HG02623 (cell line): Measurements from ENCODE around the gene SEMA5A.

Source experiments
- ATAC-seq: cut with Tn5 transposase; IDR thresholded peaks from one replicate; pipeline ENCODE4 v1.9.1; 2021; ENCODE audit warnings: moderate library complexity; ENCODE audit not compliant: unreplicated experiment

Gene SEMA5A

GRCh38 chr5:9186069-9186468 is 359.8 kb downstream of the SEMA5A start:
- no peak for ATAC-seq

DNA sequence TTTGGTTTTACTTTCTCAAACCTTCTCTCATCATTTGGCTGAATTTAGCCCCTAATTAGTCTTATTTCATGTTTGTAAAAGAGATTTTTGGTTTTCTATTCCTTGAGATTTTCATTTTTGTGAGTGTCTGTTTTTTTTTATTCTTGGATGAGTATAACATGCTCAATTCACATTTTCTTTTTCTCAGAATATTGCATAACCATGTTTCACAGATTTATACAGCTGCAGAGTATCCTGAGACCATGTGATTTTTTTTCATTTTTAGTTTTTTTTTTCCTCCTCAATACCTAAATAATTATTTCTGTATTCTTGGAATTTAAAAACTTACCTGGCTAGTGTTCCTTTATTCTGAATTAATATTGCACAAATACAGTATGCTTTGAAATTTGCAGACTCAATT is 361.9 kb downstream of the SEMA5A start:
- ATAC-seq = no peak

- no peak for ATAC-seq
Observed at GRCh38 chr5:9182899-9183695, 362.8 kb downstream of the SEMA5A start.

GRCh38 chr5:9176641-9177040 is 369.2 kb downstream of the SEMA5A start:
- no peak for ATAC-seq

- ATAC-seq = no peak
Observed at GRCh38 chr5:9174446-9174845, 371.4 kb downstream of the SEMA5A start.

DNA sequence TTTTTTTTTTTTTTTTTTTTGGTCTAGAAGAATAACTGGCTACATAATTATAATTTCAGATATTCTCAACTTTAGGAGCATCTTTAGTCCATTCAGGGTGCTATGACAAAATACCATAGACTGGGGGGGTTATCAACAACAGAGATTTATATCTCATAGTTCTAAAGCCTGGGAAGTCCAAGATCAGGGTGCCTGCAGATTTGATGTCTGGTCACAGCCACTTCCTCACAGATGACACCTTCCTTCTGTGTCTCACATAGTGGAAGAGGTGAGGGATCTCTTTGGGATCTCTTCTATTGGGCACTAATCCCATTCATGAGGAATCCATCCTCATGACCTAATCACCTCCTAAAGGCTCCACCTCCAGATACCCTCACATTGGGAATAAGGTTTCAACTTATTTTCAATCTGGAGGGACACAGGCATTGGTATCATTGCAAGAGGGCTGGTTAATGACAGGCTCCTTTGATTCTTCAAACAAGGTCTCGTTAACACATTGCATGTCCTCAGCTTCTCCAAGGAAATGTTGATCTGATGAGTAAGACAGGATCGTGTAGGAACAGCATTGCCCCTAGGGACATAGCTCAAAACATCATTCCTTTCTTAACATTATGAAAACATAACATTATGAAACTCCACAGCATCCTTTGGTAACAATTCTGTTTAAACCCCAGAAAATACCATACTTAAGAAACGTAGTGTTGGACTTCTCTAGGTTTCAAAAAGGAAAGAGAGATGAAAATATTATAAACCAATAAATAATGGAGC is 372.4 kb downstream of the SEMA5A start:
- ATAC-seq = no peak

DNA sequence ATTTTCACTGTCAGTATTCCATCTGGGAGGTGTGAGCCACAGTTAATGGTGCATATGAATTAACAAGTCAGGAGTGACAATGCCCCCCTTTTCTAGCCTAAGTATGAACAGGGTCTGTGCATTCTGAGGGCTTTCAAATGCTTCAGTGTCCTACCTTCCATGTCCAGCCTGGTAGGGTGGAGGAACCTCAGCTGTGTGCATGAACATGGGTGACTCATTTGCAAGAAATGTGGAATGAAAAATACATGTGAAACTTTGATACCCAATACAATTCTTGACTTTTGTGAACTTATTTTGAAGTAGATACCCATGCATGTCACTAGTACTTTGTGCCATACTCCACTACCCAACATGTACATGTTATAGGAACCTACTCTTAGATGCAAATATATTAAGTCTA is 375.8 kb downstream of the SEMA5A start:
- no peak for ATAC-seq

GRCh38 chr5:9169557-9169902 is 376.3 kb downstream of the SEMA5A start:
- ATAC-seq = no peak

- no peak for ATAC-seq
Observed at GRCh38 chr5:9168791-9169556, 376.9 kb downstream of the SEMA5A start.

DNA sequence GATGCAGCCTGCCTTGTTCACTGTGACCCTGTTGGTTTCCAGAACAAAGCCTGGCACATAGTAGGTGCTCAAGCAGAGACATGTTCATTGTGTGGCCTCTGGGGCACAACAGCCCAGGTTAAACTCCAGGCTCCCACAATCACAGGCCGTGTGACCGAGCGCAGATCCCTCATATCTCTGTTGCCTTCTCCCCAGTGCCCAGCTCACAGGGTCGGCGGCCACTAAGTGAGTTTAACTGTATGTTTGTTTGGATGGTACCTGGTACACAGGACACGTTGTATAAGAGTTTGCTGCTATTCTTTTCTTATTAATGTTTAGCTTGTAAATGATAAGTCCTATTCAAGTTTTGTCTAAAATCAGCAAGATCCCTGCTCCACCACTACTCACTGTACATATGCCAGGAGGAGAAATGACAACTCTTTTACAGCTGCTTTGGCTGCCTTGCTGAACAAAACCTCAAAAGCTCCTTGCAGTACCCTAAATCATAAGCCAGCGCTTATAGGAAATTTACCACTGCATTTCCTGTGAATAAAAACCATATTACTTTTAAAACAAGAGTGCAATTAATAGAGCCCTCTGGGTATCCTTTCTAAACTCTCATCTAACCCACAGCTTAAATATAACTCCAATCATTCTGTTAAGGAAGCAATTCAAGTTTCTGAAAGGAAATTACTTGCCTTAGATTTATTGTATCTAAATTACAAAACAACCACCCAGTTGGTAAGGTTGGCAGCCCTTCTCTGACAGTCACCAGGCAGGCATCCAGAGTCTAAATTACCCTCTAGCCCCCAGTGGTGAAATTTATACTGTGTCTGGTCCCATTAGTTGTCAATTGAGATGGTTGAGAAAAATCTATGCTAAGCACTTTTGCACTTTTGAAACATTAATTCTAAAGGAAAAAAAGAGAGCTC is 379.4 kb downstream of the SEMA5A start:
- no peak for ATAC-seq

- ATAC-seq = no peak
Observed at GRCh38 chr5:9165546-9165945, 380.3 kb downstream of the SEMA5A start.

- ATAC-seq = no peak
Observed at GRCh38 chr5:9160747-9161146, 385.1 kb downstream of the SEMA5A start.

DNA sequence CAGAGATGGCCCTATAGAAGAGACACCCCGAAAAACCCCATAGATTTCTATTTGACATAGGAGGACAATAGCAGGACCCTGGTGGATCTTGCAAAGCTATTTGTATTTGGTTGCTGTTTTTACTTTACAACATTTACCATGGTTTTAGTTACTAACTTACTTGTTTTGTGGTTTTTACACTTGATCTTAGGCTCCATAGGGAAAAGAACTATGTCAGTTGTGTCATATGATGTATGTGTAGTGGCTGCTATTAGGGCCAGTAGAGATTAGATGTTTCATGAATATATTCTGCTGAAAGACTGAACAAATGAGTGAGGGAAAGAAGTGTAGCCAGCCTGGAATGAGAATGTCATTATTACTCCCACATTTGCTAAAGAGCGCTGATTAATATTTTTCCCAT is 388.1 kb downstream of the SEMA5A start:
- no peak for ATAC-seq

- ATAC-seq = no peak
Observed at GRCh38 chr5:9157020-9157419, 388.9 kb downstream of the SEMA5A start.

- ATAC-seq = no peak
Observed at GRCh38 chr5:9156282-9156681, 389.6 kb downstream of the SEMA5A start.

GRCh38 chr5:9151684-9152427 is 394.0 kb downstream of the SEMA5A start:
- no peak for ATAC-seq

DNA sequence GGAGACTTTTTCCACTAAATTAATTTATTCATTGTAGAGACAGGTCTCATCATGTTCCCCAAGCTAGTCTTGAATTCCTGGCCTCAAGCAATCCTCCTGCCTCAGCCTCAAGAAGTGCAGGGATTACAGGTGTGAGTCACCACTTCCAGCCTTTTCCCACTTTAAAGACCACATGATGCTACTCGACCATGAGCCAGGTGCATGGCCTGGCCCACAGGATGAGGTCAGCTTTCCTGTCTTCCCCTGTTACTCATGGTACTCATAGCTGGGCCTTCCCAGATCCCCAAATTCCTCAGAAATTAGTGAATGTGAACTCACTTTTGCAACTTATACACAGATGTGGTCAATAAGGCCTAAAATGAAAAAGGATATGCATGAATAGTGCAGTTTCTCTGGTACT is 395.9 kb downstream of the SEMA5A start:
- no peak for ATAC-seq

DNA sequence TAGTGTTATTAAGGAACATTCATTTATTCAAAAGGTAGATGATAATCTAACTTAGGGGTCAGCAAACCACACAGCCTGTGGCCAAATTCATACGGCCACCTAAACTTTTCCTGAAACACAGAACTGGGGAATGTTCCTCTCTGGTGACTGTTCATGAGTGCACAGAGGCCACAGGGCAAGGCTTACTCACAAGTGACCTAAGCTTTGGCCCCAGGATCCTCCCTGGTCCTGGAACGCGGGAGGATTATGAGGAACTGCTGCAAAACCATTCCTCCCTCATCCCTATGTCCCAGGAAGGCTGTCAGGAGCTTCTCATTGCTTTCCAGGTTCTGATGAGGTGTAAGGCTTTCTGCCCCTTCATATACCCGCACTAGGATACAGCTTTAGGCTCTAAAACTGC is 397.6 kb downstream of the SEMA5A start:
- no peak for ATAC-seq

DNA sequence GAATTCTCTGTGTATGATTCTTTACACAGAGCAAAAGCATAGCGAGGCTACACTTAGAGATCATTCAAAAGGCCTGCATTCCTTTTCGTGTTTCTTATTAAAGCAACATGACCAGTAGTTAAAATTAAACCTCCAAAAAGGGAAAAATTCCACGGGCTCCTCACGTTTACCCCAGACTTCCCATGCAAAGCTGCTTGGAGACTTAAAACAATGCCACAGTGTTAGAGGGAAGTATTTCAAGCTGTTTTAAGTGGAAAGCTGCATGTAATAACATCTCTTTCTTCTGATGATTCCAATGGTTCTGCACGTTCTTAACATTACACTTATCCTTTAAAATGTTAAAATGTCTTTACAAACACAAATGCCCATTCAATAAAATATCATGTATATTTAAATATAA is 405.2 kb downstream of the SEMA5A start:
- ATAC-seq = no peak

DNA sequence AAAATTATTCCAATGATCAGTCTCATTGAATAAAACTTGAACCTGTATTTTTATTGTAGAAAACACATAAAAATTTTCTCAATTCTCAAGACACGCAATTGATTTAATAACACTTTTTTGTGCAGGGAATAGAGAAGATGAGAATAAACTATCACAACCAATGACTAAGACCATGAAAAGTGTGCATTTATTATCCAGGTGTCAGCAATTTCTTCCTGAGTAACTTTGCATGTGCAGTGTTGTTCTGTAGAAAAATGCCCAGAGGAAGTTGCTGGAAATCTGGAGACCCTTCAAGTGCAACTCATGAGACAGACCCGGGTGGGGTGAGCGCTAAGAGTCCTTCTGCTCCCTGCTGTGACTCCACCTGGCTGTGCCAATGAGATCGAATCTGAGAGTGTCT is 405.7 kb downstream of the SEMA5A start:
- ATAC-seq = no peak
